GM13977 (cell line): ENCODE results near the gene ZNF740.
A peak's percentile ranks its signal among the peaks of the same experiment; 100 is the strongest.
"Not testable (repeated sequence)": the region's sequence is repeated elsewhere in the genome, so short reads cannot be mapped to it uniquely, and the experiment has no call there.

Experiments
- DNase-seq: peaks from one replicate; pipeline ENCODE4 v3.0.0; 2012; ENCODE audit warnings: low spot score
- CTCF ChIP-seq: IDR thresholded peaks from 2 replicates; pipeline ENCODE4 v1.5.1; 2012; ENCODE audit warnings: mild to moderate bottlenecking, control low read depth; ENCODE audit not compliant: insufficient read depth; ENCODE audit errors: extremely low read depth, missing control alignments
- in situ Hi-C: fragments of 300-500 bp; cut with MboI; formaldehyde crosslinking; loops from one replicate; pipeline ENCODE4 v1.12.0; 2022; ENCODE audit warnings: low sequenced_read_pairs, low pct_unique_long_range_greater_than_20kb, mixed read lengths, inconsistent platforms; ENCODE audit not compliant: unreplicated experiment

The ZNF740 gene

DNA sequence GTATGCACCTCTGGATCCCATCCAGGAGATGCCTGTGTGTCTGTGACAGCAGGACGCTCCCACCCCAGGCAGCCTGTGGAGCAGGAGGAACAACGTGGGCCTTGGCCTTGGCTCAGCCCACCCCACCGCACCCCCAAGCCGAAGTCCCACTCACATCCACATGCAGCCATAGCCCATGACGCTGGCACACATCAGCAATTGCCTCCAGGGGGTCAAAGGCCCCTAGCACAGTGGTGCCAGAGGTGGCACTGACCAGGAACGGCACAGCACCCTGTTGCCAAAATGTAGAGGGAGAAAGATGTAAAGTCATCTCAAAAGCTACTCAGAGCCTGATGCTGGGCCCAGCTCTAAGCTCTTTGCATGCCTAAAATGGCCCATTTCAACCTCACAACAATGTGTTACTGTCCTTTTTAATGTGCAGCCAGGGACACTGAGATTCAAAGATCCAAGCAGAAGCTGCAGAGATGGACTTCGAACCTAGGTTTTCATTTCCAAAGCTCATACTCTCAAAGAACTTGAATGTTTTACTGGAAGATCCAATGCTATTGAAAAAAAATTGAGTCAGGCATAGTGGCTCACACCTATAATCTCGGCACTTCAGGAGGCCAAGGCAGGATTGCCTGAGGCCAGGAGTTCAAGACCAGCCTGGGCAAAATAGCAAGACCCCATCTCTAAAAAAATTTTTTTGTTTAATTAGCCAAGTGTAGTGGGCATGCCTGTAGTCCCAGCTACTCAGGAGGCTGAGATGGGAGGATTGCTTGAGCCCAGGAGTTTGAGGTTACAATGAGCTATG lies 19.2 kb upstream of the ZNF740 start:
- no peak for DNase-seq
- TF ChIP-seq CTCF, result no peak
- in situ Hi-C loops, result no loop called here

DNA sequence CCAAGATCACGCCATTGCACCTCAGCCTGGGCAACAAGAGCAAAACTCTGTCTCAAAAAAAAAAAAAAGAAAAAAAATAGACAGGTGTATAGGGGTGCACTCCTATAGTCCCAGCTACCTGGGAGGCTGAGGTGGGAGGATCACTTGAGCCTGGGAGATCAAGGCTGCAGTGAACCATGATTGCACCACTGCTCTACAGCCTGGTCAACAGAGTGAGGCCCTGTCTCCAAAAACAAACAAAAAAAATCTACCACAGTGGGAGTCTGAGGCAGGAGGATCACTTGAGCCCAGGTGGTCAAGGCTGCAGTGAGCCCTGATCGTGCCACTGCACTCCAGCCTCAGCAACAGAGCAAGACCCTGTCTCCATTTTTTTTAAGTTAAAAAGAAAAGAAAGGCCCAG lies 17.5 kb upstream of the ZNF740 start:
- DNase-seq, in situ Hi-C loops: not testable (repeated sequence)

DNA sequence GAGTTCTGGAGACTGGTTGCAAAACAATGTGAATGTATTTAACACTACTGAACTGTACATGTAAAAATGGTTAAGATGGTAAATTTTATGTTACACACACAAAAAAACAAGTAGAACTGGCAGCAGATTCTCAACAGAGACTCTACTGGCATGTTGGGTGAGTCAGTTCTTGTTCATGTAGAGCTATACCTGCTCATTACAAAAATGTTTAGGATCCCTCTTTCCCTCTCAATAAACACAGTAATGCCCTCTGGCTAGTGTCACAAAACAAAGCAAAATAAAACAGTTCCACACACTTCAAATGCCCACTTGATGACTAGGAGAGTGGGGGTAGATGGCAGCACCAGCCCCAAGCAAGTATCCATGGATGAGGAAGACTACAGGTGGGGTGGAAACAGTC lies 13.7 kb upstream of the ZNF740 start:
- no peak for TF ChIP-seq CTCF
- peak; percentile 3 for DNase-seq
- in situ Hi-C loops, result no loop called here

DNA sequence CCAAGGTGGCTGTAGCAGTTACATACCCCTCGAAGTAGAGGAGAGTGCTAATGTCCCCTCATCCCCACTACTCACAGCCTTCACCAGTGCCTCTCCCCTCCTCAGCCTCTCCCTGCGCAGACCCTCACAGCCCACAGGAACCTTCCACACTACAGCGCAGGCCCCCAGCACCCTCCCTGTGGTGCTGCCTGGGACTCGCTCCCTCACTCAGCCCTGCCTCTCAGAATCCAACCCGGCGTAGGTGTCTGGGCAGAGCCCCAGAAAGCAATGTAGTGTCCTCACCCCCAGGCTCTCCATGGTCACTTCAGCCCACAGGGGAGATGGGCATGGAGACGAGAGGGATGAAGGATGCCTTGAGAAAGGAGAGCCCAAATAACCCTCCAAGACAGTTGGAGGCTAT lies 10.9 kb upstream of the ZNF740 start:
- no peak for DNase-seq
- in situ Hi-C loops, result no loop called here
- TF ChIP-seq CTCF, result no peak

DNA sequence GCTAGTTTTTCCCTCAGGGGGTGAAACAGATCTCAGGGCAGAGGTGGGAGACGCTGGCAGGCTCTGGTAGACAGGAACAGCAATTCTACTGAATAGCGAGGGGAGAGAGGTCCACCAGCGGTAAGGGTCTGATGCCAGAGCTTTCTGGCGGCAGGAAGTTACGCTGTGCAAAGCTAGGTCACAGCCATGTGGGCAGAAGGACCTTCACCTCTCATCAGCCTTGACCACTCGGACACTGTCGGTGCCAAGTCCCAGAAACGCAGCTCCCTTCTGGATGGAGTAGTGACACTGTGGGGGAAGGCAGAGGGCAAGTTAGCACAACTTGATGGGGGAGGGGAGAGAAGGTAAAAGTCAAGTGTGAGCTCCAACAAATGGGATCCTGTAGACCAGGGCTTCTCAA lies 10.3 kb upstream of the ZNF740 start:
- TF ChIP-seq CTCF, result no peak
- DNase-seq, result no peak
- in situ Hi-C loops, result no loop called here

DNA sequence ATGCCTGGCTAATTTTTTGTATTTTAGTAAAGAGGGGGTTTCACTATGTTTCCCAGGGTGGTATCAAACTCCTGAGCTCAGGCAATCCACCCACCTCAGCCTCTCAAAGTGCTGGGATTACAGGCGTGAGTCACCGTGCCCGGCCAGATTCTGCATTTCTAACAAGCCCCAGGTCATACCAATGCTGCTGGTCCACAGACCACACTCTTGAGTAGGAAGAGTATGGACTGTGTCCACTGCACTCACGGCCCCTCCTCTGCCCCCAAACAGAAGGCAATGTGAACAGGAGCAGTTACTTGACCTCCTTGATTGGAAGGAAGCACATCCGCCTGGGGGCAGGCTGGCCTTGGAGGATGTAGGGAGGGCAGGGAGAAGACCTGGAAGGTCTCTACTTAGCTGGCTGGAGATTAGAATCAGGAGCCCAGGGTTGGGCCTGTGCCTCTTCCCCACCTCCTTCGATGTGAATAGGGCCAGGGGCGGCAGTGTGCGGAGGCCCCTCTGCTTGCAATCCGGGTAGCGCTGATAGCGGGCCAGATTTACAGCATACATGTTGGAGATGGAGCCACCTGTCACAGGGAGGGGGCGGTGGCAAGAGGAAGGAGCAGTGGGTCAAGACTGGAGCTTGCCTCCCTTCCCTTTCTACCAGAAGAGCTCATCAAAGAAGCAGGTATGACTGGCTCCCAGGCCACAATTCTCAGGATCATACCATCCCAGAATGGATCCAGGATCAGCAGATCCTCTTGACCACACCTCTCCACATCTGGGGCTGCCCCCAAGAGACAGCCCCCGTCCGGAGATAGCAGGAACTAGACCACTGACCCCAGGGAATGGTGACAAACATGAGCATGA lies 9.4 kb upstream of the ZNF740 start:
- DNase-seq, result no peak
- in situ Hi-C loops, result no loop called here
- no peak for TF ChIP-seq CTCF

GRCh38 chr12:53171725-53172329 lies 8.7 kb upstream of the ZNF740 start:
- TF ChIP-seq CTCF, result no peak
- no peak for DNase-seq
- in situ Hi-C loops, result no loop called here
